Measurements from ENCODE around the gene ZNF335. TPM values are rescaled to one million over a fixed set of nuclear protein-coding genes. Genes with fewer than 3 reads are reported as not detected.

ZNF335 gene
- 20.5 TPM for polyA plus RNA-seq (2012; ENCODE audit: insufficient read length, low read depth)

- TF ChIP-seq TAF1 (IDR thresholded peaks at IDR 0.05; ENCODE audit: borderline replicate concordance, insufficient read depth, low read length) (peak; percentile 84; the same call in 1 of the 2 replicates), SIN3A (IDR thresholded peaks at IDR 0.05; ENCODE audit: borderline replicate concordance, insufficient read depth, low read length) (no peak), FOXP2 (optimal IDR thresholded peaks at IDR 0.05; ENCODE audit: borderline replicate concordance, extremely low read depth, extremely low read length, insufficient read depth) (peak; percentile 70), POLR2AphosphoS5 (IDR thresholded peaks at IDR 0.05; ENCODE audit: low read depth, low read length) (peak; percentile 27), REST (IDR thresholded peaks at IDR 0.05; ENCODE audit: insufficient read depth in 1 of 2, low read depth in 2 of 2, low read length in 2 of 2) (no peak)
These were observed at the start of gene ZNF335 for GRCh38 chr20:45971675-45972499. ZNF335 (minus strand) TSS chr20:45972203; CDS start chr20:45971410, 793 bp downstream.

GRCh38 chr20:46020555-46020954 is 48.6 kb upstream of the ZNF335 start:
- no peak for TF ChIP-seq TAF1 (IDR thresholded peaks at IDR 0.05; ENCODE audit: borderline replicate concordance, insufficient read depth, low read length)
- TF ChIP-seq REST (IDR thresholded peaks at IDR 0.05; ENCODE audit: insufficient read depth in 1 of 2, low read depth in 2 of 2, low read length in 2 of 2) = no peak
- no peak for TF ChIP-seq POLR2AphosphoS5 (IDR thresholded peaks at IDR 0.05; ENCODE audit: low read depth, low read length)
- TF ChIP-seq FOXP2 (optimal IDR thresholded peaks at IDR 0.05; ENCODE audit: borderline replicate concordance, extremely low read depth, extremely low read length, insufficient read depth) = no peak
- TF ChIP-seq SIN3A (IDR thresholded peaks at IDR 0.05; ENCODE audit: borderline replicate concordance, insufficient read depth, low read length) = no peak

GRCh38 chr20:46018611-46019010 is 46.6 kb upstream of the ZNF335 start:
- no peak for TF ChIP-seq SIN3A (IDR thresholded peaks at IDR 0.05; ENCODE audit: borderline replicate concordance, insufficient read depth, low read length)

- TF ChIP-seq FOXP2 (optimal IDR thresholded peaks at IDR 0.05; ENCODE audit: borderline replicate concordance, extremely low read depth, extremely low read length, insufficient read depth) = no peak
- TF ChIP-seq TAF1 (IDR thresholded peaks at IDR 0.05; ENCODE audit: borderline replicate concordance, insufficient read depth, low read length) = no peak
- TF ChIP-seq POLR2AphosphoS5 (IDR thresholded peaks at IDR 0.05; ENCODE audit: low read depth, low read length) = no peak
- TF ChIP-seq REST (IDR thresholded peaks at IDR 0.05; ENCODE audit: insufficient read depth in 1 of 2, low read depth in 2 of 2, low read length in 2 of 2) = no peak
- TF ChIP-seq SIN3A (IDR thresholded peaks at IDR 0.05; ENCODE audit: borderline replicate concordance, insufficient read depth, low read length) = no peak
These were observed 46.1 kb upstream of the ZNF335 start for GRCh38 chr20:46018112-46018511.

- TF ChIP-seq FOXP2 (optimal IDR thresholded peaks at IDR 0.05; ENCODE audit: borderline replicate concordance, extremely low read depth, extremely low read length, insufficient read depth) (no peak), POLR2AphosphoS5 (IDR thresholded peaks at IDR 0.05; ENCODE audit: low read depth, low read length) (no peak), SIN3A (IDR thresholded peaks at IDR 0.05; ENCODE audit: borderline replicate concordance, insufficient read depth, low read length) (no peak), TAF1 (IDR thresholded peaks at IDR 0.05; ENCODE audit: borderline replicate concordance, insufficient read depth, low read length) (no peak), REST (IDR thresholded peaks at IDR 0.05; ENCODE audit: insufficient read depth in 1 of 2, low read depth in 2 of 2, low read length in 2 of 2) (no peak)
These were observed 45.3 kb upstream of the ZNF335 start for GRCh38 chr20:46017272-46017671.
